ENCODE data around the gene TEX14.
A peak's percentile ranks its signal among the peaks of the same experiment; 100 is the strongest.

Gene TEX14

GRCh38 chr17:58531122-58531521 is 160.7 kb downstream of the TEX14 start:
- TF ChIP-seq CTCF (conservative IDR thresholded peaks at IDR 0.05; ENCODE audit: low read depth, low read length) = no peak
- DNase-seq (ENCODE audit: low read depth) = no peak
- H3K4me3 ChIP-seq (ENCODE audit: low read depth, low read length) = peak overlapping the region; percentile 52

- no peak for TF ChIP-seq CTCF (conservative IDR thresholded peaks at IDR 0.05; ENCODE audit: low read depth, low read length)
- H3K4me3 ChIP-seq (ENCODE audit: low read depth, low read length) = no peak overlapping the region
- DNase-seq (ENCODE audit: low read depth) = no peak
These were observed 161.2 kb downstream of the TEX14 start for GRCh38 chr17:58530655-58531054.

GRCh38 chr17:58529275-58529674 is 162.6 kb downstream of the TEX14 start:
- DNase-seq (ENCODE audit: low read depth) = no peak
- no peak for TF ChIP-seq CTCF (conservative IDR thresholded peaks at IDR 0.05; ENCODE audit: low read depth, low read length)
- H3K4me3 ChIP-seq (ENCODE audit: low read depth, low read length) = no peak overlapping the region

- DNase-seq (ENCODE audit: low read depth) = no peak
- H3K4me3 ChIP-seq (ENCODE audit: low read depth, low read length) = no peak overlapping the region
- no peak for TF ChIP-seq CTCF (conservative IDR thresholded peaks at IDR 0.05; ENCODE audit: low read depth, low read length)
These were observed 163.4 kb downstream of the TEX14 start for GRCh38 chr17:58528443-58528842.

- DNase-seq (ENCODE audit: low read depth) = peak; percentile 64
- no peak for TF ChIP-seq CTCF (conservative IDR thresholded peaks at IDR 0.05; ENCODE audit: low read depth, low read length)
These were observed 163.9 kb downstream of the TEX14 start for GRCh38 chr17:58527949-58528348.

GRCh38 chr17:58527306-58527705 is 164.5 kb downstream of the TEX14 start:
- DNase-seq (ENCODE audit: low read depth) = no peak
- no peak overlapping the region for H3K4me3 ChIP-seq (ENCODE audit: low read depth, low read length)

More at GRCh38 chr17:58527949-58528348, 163.9 kb downstream of the TEX14 start:
- H3K4me3 ChIP-seq (ENCODE audit: low read depth, low read length) = no peak overlapping the region

More at GRCh38 chr17:58527306-58527705, 164.5 kb downstream of the TEX14 start:
- TF ChIP-seq CTCF (conservative IDR thresholded peaks at IDR 0.05; ENCODE audit: low read depth, low read length) = peak; percentile 40

Data from choroid plexus epithelial cell (primary cell).